ENCODE data around the gene MAP3K3.
A peak's percentile ranks its signal among the peaks of the same experiment; 100 is the strongest.

MAP3K3 gene

GRCh38 chr17:63621684-63622573 is at the start of gene MAP3K3:
MAP3K3 (plus strand) TSS chr17:63622417; CDS start chr17:63622760, 343 bp downstream.
- peak; percentile 96 for DNase-seq

GRCh38 chr17:63573634-63574033 is 48.6 kb upstream of the MAP3K3 start:
- no peak for DNase-seq

GRCh38 chr17:63578027-63578768 is 44.0 kb upstream of the MAP3K3 start:
- DNase-seq = no peak

GRCh38 chr17:63578769-63579111 is 43.5 kb upstream of the MAP3K3 start:
- DNase-seq = no peak

GRCh38 chr17:63579633-63580032 is 42.6 kb upstream of the MAP3K3 start:
- DNase-seq = no peak

GRCh38 chr17:63587770-63588169 is 34.4 kb upstream of the MAP3K3 start:
- no peak for DNase-seq

- DNase-seq = no peak
Measured at GRCh38 chr17:63588797-63589196, 33.4 kb upstream of the MAP3K3 start.

- no peak for DNase-seq
Measured at GRCh38 chr17:63589646-63590045, 32.6 kb upstream of the MAP3K3 start.

GRCh38 chr17:63592797-63593196 is 29.4 kb upstream of the MAP3K3 start:
- DNase-seq = no peak

GRCh38 chr17:63595132-63595531 is 27.1 kb upstream of the MAP3K3 start:
- no peak for DNase-seq

- no peak for DNase-seq
Measured at GRCh38 chr17:63596856-63597586, 25.2 kb upstream of the MAP3K3 start.

GRCh38 chr17:63598281-63598680 is 23.9 kb upstream of the MAP3K3 start:
- DNase-seq = no peak

GRCh38 chr17:63600569-63601438 is 21.4 kb upstream of the MAP3K3 start, which contains the start of gene TACO1:
TACO1 (plus strand) TSS chr17:63600895; CDS start chr17:63601084, 189 bp downstream.
- peak; percentile 78 for DNase-seq

GRCh38 chr17:63601439-63602371 is 20.5 kb upstream of the MAP3K3 start:
- DNase-seq = no peak

GRCh38 chr17:63609816-63610573 is 12.2 kb upstream of the MAP3K3 start:
- no peak for DNase-seq

- DNase-seq = no peak
Measured at GRCh38 chr17:63610854-63611253, 11.4 kb upstream of the MAP3K3 start.

- peak; percentile 19 for DNase-seq
Measured at GRCh38 chr17:63611354-63611753, 10.9 kb upstream of the MAP3K3 start.

GRCh38 chr17:63613663-63614062 is 8.6 kb upstream of the MAP3K3 start:
- no peak for DNase-seq

GRCh38 chr17:63621229-63621683 is 961 bp upstream of the MAP3K3 start:
- DNase-seq = no peak

Data from activated naive CD4-positive, alpha-beta T cell treated with anti-CD3 and anti-CD28 coated beads, Interleukin-2, amount 50 U/mL, for 16 hours (primary cell).